HG03558 (cell line): ENCODE measurements around the gene GTSF1L.

ENCODE experiments used
- ATAC-seq: cut with Tn5 transposase; IDR thresholded peaks from one replicate; pipeline ENCODE4 v1.9.1; 2021; ENCODE audit warnings: moderate number of reproducible peaks; ENCODE audit not compliant: unreplicated experiment; ENCODE audit errors: extremely low read depth

GTSF1L gene

GRCh38 chr20:43676368-43676767 is 50.4 kb downstream of the GTSF1L start:
- ATAC-seq = no peak
